Fibroblast of skin of left biceps (primary cell): ENCODE results near the gene ZBTB22.
"Not testable (repeated sequence)": the region's sequence is repeated elsewhere in the genome, so short reads cannot be mapped to it uniquely, and the experiment has no call there.

Experiments
- DNase-seq, 2 experiments: peaks; one replicate each; pipeline ENCODE4 v3.0.0-alpha.2; 2013; ENCODE audit warnings: low read depth in 2 of 2

ZBTB22 gene

DNA sequence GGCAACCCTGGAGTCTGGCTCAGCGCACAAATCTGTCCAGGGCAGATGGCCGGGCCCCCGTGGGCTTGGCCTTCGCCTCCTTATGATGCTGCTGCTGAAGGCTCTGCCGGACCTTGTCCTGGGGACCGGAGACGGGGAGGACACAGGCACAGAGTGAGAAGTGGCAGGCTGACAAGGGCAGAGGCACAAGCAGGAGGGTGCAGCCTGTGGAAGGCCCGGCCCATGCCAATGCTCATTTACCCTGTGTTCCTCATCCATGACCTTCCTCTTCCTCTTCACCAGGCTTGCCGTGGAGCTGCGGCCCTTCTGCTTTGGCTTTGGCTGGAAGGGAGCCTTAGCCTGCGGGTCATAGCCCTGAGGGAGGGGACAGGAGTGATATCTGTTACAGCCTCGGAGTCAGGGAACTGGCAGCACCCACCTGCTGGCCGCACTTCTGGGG, 38.3 kb downstream of the ZBTB22 start:
- no peak for DNase-seq

DNA sequence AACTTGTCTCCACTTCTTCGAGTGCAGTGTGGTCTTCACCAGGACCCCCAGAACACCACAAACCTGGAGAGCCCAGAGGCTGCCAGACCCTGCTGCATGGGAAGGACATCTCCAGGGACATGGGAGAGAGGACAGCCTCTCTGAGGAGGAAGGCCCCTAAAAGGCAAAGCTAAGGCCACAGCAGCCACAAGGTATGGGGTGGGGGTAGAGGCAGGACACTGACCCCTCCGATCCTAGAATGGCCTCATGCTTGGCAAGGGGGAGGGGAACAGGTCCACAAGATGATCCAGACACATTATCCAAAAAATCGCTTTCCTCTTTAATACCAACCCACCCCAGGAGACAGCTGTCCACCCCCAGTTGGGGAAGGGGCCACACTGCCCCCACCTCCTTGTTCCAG, 38.7 kb downstream of the ZBTB22 start:
- DNase-seq, result no peak

DNA sequence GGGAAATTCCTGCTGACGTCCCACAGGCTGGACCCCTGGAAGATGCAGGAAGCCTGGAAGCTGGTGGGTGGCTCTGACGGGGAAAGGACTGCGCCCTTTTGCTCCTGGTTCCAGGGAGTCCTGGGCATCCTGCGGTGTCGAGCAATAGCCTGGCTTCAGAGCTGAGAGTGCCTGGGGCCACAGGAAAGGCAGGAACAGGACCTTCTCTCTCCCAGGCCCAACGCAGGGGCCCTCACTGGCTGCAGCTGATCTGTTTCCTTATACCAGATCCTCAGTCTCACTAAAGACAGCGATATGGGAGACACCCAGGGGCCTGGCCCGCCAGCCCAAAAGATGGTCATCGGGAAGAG, 39.2 kb downstream of the ZBTB22 start:
- DNase-seq, result no peak

DNA sequence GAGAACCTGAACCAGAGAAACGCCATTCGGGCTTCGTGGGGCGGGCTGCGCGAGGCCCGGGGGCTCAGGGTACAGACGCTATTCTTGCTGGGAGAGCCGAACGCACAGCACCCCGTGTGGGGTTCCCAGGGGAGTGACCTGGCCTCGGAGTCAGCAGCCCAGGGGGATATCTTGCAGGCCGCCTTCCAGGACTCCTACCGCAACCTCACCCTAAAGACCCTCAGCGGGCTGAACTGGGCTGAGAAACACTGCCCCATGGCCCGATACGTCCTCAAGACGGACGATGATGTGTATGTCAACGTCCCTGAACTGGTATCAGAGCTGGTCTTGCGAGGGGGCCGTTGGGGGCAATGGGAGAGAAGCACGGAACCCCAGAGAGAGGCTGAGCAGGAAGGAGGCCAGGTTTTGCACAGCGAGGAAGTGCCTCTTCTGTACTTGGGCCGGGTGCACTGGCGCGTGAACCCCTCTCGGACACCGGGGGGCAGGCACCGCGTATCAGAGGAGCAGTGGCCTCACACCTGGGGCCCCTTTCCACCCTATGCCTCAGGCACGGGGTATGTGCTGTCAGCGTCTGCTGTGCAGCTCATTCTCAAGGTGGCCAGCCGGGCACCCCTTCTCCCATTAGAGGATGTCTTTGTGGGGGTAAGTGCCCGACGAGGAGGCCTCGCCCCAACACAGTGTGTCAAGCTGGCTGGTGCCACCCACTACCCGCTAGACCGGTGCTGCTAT, 39.7 kb downstream of the ZBTB22 start:
- DNase-seq, result no peak

DNA sequence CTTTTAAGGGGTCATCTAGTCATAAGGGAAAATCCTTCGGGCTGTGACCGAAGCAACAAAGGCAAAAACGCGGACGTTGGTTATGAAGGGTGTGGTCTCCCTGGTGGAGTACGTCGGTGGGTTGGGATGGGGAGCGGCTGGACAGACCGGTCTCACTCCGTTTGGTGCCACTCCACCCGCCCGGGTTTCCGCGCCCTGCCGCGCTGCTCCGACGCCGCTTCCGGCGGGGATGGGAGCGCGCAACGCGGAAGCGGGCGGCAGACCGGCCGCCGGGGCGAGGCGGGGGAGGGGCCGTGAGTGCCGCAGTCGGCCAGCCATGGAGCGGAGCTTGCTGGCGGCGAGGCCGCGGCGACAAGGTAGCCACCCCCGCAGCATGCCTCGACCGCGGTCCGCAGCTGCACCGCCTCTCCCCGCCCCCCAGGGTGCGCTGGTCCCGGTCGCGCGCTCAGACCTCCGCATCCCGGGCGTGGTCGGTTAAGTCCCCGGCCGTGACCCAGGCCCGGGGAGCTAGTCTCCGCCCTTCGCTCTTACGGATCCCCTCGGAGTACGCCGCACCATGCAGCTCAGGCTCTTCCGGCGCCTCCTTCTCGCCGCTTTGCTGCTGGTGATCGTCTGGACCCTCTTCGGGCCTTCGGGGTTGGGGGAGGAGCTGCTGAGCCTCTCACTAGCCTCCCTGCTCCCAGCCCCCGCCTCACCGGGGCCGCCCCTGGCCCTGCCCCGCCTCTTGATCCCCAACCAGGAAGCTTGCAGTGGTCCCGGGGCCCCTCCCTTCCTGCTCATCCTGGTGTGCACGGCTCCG, 40.5 kb downstream of the ZBTB22 start, which contains the start of gene B3GALT4:
B3GALT4 (plus strand) TSS at position 260 of the 799 bp plus-strand sequence; CDS start at position 557, 297 bp downstream.
- no peak for DNase-seq

DNA sequence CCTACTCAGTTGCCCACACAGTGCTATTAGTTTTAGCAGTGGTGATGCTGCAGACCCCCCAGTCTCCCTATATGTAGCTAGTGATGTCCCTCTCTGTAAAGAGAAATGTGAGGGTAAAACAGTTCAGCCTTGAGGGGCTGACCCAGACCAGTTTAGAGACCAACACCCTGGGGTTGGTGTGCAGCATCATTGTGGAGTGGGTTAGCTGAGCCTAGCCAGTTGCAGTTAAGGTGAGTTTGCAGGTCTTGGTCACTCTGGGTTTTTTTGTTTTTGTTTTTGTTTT, 41.0 kb downstream of the ZBTB22 start:
- no peak for DNase-seq

DNA sequence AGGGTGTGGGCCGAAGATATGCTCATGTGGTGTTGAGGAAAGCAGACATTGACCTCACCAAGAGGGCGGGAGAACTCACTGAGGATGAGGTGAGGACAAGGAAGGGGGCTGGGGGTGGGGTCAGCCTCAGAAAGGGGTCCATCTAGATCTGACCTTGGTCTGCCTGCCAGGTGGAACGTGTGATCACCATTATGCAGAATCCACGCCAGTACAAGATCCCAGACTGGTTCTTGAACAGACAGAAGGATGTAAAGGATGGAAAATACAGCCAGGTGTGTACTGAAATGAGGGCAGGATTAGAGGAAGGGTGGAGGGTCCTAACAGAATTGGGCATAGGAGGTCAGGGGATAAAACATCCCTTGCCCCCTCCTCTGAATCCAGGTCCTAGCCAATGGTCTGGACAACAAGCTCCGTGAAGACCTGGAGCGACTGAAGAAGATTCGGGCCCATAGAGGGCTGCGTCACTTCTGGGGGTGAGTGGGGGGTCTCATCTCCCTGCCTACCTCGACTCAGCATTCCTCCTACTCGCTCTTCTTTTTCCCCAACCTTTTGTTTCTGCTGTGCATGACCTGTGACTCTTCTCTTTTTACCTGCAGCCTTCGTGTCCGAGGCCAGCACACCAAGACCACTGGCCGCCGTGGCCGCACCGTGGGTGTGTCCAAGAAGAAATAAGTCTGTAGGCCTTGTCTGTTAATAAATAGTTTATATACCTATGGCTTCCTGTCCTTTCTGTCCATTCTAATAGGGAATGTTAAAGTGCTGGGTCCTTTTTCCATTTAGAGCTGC, 41.6 kb downstream of the ZBTB22 start:
- DNase-seq, result not testable (repeated sequence)

DNA sequence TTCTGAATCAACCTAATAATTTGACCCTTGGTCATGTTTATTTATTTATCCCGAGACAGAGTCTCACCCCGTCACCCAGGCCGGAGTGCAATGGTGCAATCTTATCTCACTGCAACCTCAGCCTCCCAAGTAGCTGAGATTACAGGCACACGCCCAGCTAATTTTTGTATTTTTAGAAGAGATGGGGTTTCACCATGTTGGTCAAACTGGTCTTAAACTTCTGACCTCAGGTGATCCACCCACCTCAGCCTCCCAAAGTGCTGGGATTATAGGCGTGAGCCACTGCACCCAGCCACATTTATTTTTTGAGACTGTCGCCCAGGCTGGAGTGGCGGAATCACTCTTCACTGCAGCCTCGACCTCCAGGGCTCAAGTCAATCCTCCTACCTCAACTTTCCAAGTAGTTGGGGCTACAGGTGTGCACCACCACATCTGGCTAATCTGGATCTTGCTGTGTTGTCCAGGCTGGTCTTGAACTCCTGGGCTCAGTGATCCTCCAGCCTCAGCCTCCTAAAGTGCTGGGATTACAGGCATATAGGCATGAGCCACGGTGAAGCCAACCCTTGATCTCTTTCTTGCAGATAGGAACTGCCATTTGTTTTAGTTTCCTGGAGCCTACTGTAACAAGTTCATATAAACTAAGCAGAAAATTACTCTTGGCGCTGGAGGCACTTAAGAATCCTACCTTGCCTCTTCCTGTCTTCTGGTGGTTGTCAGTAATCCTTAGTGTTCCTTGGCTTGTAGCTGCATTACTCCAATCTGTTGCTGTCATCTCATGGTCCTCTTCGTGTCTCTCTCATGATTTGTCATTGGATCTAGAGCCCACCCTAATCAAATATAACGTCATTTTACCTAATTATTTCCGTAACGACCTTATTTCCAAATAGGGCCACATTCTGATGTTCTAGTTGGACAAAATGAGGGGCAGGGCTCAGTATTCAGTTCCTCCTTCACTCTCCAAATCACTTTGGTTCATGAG, 43.3 kb downstream of the ZBTB22 start:
- no peak for DNase-seq

DNA sequence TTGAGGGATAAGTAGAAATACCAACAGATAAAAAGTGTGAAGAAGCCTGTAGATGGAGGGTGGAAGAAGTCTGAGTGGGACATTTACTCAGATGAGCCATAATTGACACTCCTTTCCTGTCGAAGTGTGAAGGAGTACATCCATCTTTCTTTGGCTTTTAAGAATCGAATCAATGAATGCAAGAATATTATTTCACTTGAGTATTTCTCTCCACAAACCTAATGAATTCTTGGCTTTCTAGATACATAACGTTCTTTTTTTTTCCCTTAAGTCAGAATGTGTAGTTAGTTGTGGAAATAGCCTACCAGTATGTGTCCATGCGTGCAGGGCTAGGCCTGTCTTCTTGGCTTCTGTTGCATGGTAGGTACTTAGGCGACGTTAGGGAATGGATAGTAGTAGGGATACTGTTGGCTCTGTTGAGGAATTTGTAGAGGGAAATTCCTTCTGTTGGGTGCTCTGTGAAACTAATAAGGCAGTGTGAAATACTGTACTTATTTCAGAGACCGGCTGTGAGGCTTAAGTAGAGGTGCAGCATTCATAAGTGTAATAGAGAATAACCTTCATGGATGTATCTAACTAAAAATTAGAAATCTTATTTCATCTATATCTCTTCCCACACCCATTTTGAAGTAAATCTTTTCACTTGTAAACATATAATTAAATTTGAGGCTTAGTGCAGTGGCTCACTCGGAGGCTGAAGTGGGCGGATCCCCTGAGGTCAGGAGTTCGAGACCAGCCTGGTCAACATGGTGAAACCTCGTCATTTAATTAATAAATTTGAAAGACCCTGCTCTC, 44.2 kb downstream of the ZBTB22 start:
- DNase-seq, result no peak

DNA sequence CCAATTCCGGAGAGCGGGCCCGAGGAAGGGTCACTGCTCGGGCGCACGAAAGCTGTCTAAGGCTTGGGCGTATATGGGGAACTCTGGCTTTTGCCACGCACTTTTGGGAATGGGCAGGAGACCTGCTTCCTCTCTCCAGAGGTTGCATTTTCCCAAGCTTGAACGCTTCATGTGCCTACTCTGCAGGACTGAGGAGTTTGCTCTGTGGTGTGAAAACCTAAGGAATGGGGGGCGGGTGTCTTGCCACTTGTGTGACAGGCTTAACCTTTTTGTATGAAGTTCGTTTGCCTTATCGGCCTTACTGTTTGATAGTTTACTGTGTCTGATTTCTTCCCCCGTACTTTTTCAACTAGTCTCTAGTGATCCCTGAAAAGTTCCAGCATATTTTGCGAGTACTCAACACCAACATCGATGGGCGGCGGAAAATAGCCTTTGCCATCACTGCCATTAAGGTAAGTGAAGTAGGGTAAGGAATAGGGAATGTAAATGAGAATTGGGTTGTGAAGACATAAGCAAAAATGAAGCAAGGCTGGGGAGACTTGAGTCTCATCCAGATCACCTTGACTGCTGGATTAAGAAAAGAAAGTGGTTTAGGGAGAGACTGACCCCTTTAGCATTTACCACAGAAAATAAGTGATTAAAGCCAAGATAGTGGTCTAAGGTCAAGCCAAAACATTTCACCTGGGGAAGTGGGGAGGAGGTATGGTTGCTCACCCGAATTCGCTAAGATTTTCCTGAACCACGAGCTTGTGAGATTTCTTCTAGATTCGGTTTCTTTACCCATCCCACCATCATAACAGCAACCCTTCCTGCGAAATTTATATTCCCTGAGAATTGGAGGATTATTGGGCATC, 45.0 kb downstream of the ZBTB22 start:
- no peak for DNase-seq

DNA sequence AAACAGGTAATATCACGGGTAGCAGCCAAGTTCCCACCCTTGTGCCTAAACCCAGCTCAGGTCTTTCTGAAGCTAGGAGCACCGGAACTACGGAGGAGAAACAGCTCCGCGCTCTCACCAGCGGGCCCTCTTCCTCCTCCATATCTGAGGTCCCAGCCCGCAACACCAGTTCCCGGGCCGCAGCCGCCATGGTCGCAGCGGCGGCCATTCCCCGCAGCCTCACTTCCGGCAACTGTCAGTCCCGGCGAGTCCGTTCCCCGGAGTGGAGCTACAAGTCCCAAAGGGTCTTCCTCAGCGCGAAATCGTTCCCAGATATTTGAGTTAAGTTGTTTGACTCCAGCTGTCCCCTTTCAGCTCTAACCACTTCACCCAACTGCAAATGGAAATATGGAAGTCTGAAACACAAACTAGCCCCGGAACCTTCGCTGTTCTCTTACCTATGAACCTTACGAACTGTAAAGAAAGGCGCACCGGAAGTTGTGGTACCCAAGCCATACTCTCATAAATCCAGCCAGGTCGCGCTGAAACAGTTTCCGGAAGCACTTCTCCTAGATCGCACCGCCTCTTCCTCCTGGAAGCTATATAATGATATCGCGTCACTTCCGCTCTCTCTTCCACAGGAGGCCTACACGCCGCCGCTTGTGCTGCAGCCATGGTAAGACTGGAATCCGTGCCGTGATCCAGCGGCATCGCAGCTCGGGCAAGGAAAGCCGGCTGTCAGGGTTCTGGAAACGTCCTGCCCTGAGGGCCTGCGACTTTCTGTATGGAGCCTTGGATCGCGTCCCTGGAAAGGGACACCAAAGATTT, 45.9 kb downstream of the ZBTB22 start, which contains the start of the genes RPS18 and VPS52:
RPS18 (plus strand) TSS at position 608 of the 807 bp plus-strand sequence; CDS start at position 653, 45 bp downstream.
VPS52 (minus strand) TSS at position 409 of the 807 bp plus-strand sequence; CDS start at position 208, 201 bp downstream.
- peak; percentile 98 for DNase-seq

DNA sequence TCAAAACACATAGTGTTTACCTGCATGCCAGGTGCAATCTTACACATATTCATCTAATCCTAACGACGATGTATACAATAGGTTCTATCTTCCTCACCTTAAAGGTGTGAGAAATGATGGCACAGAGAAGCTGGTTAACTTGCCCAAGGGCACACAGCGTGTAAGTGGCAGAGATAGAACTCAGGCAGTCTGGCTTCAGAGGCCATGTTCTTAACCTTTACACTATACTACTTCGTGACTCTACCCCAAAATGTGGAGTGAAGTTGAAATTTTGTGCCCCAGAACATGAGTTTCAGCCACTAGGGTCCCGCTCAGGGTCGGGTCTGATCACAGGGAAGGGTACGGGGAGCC, 46.5 kb downstream of the ZBTB22 start:
- DNase-seq, result no peak
